Calu3 (cell line): ENCODE measurements around the gene ATP7A. TPM values are rescaled to one million over a fixed set of nuclear protein-coding genes. Genes with fewer than 3 reads are reported as not detected.

Source experiments
- BruUV-seq: library from RNA; stranded (reverse); fragments of 400-500 nt; replicated peaks from 2 replicates; lab custom pipeline; 2021; lab: Mats Ljungman, UMichigan
- CTCF ChIA-PET: fragments of 300-600 bp; sonication (Branson Sonifier 250); formaldehyde crosslinking; loops from one replicate; lab custom pipeline; 2022; ENCODE audit warnings: antibody characterized with exemption; lab: Charles Lee
- DNase-seq: peaks from one replicate; pipeline ENCODE4 v3.0.0; 2022
- H3K27ac Mint-ChIP-seq: one replicate; pipeline ENCODE4 v1.8.0; 2022; ENCODE audit warnings: mixed read lengths; ENCODE audit not compliant: unreplicated experiment
- H3K27me3 Mint-ChIP-seq: one replicate; pipeline ENCODE4 v1.8.0; 2022; ENCODE audit warnings: mixed read lengths; ENCODE audit not compliant: unreplicated experiment
- H3K36me3 Mint-ChIP-seq: one replicate; pipeline ENCODE4 v1.8.0; 2022; ENCODE audit warnings: mild to moderate bottlenecking, moderate library complexity, mixed read lengths; ENCODE audit not compliant: insufficient read depth, unreplicated experiment
- H3K4me1 Mint-ChIP-seq: one replicate; pipeline ENCODE4 v1.8.0; 2022; ENCODE audit warnings: mild to moderate bottlenecking, low read depth, mixed read lengths; ENCODE audit not compliant: unreplicated experiment
- H3K4me3 Mint-ChIP-seq: one replicate; pipeline ENCODE4 v1.8.0; 2022; ENCODE audit warnings: mild to moderate bottlenecking, low read depth, moderate library complexity, mixed read lengths; ENCODE audit not compliant: unreplicated experiment
- H3K9me3 Mint-ChIP-seq: one replicate; pipeline ENCODE4 v1.8.0; 2022; ENCODE audit warnings: low read depth, mixed read lengths; ENCODE audit not compliant: unreplicated experiment
- intact Hi-C: fragments of 100-400 bp; cut with micrococcal nuclease; formaldehyde crosslinking; loops from one replicate; pipeline ENCODE4 v1.10.0; 2022; ENCODE audit not compliant: unreplicated experiment
- total RNA-seq: library from RNA; stranded (reverse); gene quantifications from 2 replicates; pipeline ENCODE4 v1.2.3, GENCODE V29; 2022
- TF ChIP-seq, protein P1 (sequence below): fragments of 200-600 bp; IDR thresholded peaks from one replicate; pipeline ENCODE4 v1.8.0; 2022; ENCODE audit warnings: antibody characterized with exemption; ENCODE audit not compliant: unreplicated experiment

ATP7A gene
- total RNA-seq, 1 experiment from 2014 or later: 15.2 TPM

DNA sequence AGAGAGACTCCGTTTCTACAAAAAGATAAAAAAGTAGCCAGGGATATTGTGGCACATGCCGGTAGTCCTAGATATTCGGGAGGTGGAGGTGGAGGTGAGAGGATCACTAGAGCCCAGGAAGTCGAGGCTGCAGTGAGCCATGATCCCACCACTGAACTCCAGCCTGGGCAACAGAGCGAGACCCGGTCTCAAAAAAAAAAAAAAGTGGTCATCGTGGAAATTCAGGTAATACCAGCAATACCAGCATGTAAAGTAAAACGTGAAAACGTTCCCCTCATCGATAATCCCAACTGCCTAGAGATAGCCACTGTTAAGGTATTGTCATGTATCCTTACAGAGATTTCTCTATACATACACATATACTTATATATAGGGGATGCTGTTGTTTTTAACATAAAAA, 16.8 kb upstream of the ATP7A start:
- BruUV-seq: no TSS peak
- H3K27me3 Mint-ChIP-seq: no peaks in the 10 kb centered on the region
- intact Hi-C loops: no loop called here
- H3K4me1 Mint-ChIP-seq: peaks cover 9% of the 10 kb centered on the region
- peaks cover 43% of the 10 kb centered on the region for H3K36me3 Mint-ChIP-seq
- CTCF ChIA-PET: interaction anchor here (0.7 kb wide), 1 partner anchor 18 kb away, joined by 3 read pairs; no protein-coding TSS in a partner anchor
- no peak for DNase-seq
- TF ChIP-seq, protein P1, sequence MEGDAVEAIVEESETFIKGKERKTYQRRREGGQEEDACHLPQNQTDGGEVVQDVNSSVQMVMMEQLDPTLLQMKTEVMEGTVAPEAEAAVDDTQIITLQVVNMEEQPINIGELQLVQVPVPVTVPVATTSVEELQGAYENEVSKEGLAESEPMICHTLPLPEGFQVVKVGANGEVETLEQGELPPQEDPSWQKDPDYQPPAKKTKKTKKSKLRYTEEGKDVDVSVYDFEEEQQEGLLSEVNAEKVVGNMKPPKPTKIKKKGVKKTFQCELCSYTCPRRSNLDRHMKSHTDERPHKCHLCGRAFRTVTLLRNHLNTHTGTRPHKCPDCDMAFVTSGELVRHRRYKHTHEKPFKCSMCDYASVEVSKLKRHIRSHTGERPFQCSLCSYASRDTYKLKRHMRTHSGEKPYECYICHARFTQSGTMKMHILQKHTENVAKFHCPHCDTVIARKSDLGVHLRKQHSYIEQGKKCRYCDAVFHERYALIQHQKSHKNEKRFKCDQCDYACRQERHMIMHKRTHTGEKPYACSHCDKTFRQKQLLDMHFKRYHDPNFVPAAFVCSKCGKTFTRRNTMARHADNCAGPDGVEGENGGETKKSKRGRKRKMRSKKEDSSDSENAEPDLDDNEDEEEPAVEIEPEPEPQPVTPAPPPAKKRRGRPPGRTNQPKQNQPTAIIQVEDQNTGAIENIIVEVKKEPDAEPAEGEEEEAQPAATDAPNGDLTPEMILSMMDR: no peak
- H3K4me3 Mint-ChIP-seq: peak overlapping the region; percentile 98
- H3K9me3 Mint-ChIP-seq: peaks cover 2% of the 10 kb centered on the region
- peak overlapping the region; percentile 67 for H3K27ac Mint-ChIP-seq

- H3K27ac Mint-ChIP-seq: peak within 1 kb of the TSS; percentile 99
- intact Hi-C loops: loop anchor here (5.0 kb wide), 1 partner anchor 228 kb away; no protein-coding TSS in a partner anchor
- peaks cover 58% of the 10 kb centered on the region for H3K36me3 Mint-ChIP-seq
- DNase-seq: peak; percentile 91
- H3K4me1 Mint-ChIP-seq: peaks cover 9% of the 10 kb centered on the region
- H3K27me3 Mint-ChIP-seq: no peaks in the 10 kb centered on the region
- no peaks in the 10 kb centered on the region for H3K9me3 Mint-ChIP-seq
- CTCF ChIA-PET: interaction anchor here (0.7 to 1.0 kb wide), 2 partner anchors 19 to 130 kb away, joined by 3 read pairs; no protein-coding TSS in a partner anchor
- H3K4me3 Mint-ChIP-seq: peak within 1 kb of the TSS; percentile 98
- TSS peak; percentile 59 for BruUV-seq
- TF ChIP-seq, protein P1: no peak
Observed at GRCh38 chrX:77894921-77895886, 15.3 kb upstream of the ATP7A start, which contains the start of gene MAGT1. Gene MAGT1 (minus strand): TSS chrX:77895435. CDS start chrX:77895410, 25 bp downstream.

DNA sequence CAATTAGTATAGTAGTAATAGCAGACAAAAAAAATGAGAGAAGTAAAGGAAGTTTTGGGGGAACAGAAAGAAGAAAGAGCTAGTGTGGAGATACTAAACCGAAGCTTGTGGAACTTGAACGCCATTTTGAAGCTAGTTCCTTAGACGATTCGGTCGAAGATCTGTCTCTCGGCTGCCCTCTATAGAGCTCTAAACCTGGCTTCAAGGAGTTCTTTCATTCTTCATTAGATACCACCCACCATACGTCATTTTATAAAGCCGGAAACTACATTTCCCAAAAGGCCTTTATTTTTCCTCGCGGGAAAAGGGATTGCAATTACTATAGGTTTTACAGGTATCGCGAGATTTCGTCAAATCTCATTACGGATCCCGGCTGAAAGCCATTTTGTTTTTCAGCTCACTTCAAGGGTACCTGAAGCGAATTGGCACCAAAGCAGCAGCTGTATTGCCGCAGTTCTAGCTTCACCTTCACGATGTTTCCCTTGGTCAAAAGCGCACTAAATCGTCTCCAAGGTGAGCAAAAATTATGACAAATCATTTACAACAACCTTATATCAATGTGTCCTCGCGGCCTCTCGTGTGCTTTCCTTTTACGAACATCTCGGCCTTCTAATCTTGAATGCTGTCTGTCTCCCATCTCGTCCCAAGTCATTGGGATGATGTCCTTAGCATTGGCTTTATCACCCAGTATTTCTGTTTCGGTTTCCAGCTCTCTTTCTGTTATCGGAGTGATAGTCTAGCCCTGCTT, 11.2 kb upstream of the ATP7A start, which contains the start of gene COX7B:
COX7B (plus strand) TSS at position 388 of the 748 bp plus-strand sequence; CDS start at position 474, 86 bp downstream.
- BruUV-seq: no TSS peak
- Mint-ChIP-seq H3K4me1 (no peaks in the 10 kb centered on the region), H3K27me3 (no peaks in the 10 kb centered on the region), H3K27ac (peak within 1 kb of the TSS; percentile 93), H3K4me3 (peak within 1 kb of the TSS; percentile 91), H3K9me3 (no peaks in the 10 kb centered on the region), H3K36me3 (peaks cover 64% of the 10 kb centered on the region)
- TF ChIP-seq, protein P1: no peak
- CTCF ChIA-PET: interaction anchor here (0.8 to 1.5 kb wide), 7 partner anchors 11 to 221 kb away, joined by 3 to 11 read pairs (median 6); partner anchors contain the start of genes ATP7A and PGK1
- DNase-seq: peak; percentile 75
- intact Hi-C loops: loop anchor here (5.0 kb wide), 1 partner anchor 232 kb away; no protein-coding TSS in a partner anchor

GRCh38 chrX:77900688-77901087, 9.8 kb upstream of the ATP7A start:
- peak overlapping the region; percentile 93 for H3K27ac Mint-ChIP-seq
- H3K9me3 Mint-ChIP-seq: no peaks in the 10 kb centered on the region
- TF ChIP-seq, protein P1: no peak
- no peaks in the 10 kb centered on the region for H3K27me3 Mint-ChIP-seq
- intact Hi-C loops: no loop called here
- CTCF ChIA-PET: no interaction called here
- peaks cover 58% of the 10 kb centered on the region for H3K36me3 Mint-ChIP-seq
- no TSS peak for BruUV-seq
- DNase-seq: no peak
- H3K4me1 Mint-ChIP-seq: no peaks in the 10 kb centered on the region
- H3K4me3 Mint-ChIP-seq: peak overlapping the region; percentile 91
